ENCODE data around the gene ZNF750.

ZNF750 gene

DNA sequence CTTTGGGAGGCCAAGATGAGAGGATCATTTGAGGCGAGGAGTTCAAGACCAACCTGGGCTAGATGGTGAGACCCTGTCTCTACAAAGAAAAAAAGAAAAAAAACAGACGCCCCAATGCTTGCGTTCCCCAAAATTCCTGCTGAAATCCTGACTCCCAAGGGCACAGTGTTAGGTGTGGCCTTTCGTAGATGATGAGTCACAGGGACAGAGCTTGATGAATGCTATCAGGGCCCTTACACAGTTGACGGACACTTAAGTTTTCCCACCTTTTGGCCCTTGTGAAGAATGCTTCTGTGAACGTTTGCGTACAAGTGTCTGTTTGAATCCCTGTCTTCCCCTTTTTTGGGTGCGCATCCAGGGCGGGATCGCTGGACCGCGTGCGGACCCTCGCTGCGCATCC is 16.5 kb upstream of the ZNF750 start:
- no peak overlapping the region for H3K4me3 ChIP-seq (ENCODE audit: low read length)
- no peak overlapping the region for H3K27ac ChIP-seq (ENCODE audit: low read length)
- TF ChIP-seq EZH2phosphoT487 (IDR thresholded peaks at IDR 0.05; ENCODE audit: low read depth), result no peak
- TF ChIP-seq CTCF (IDR thresholded peaks at IDR 0.05; ENCODE audit: low read depth, low read length), result no peak
- no peaks in the 10 kb centered on the region for H3K27me3 ChIP-seq (ENCODE audit: low read depth, low read length)
- no peaks in the 10 kb centered on the region for H3K79me2 ChIP-seq (ENCODE audit: low read length)
- no peak overlapping the region for H3K4me2 ChIP-seq (ENCODE audit: low read length)
- no peak overlapping the region for H2AFZ ChIP-seq (ENCODE audit: low read depth, low read length)
- H4K20me1 ChIP-seq (ENCODE audit: insufficient read depth, low read length), result peaks cover 50% of the 10 kb centered on the region
- no peaks in the 10 kb centered on the region for H3K4me1 ChIP-seq (ENCODE audit: low read length)
- H3K36me3 ChIP-seq (replicated peaks; ENCODE audit: low read depth, low read length), result peaks cover 11% of the 10 kb centered on the region
- H3K9me3 ChIP-seq (ENCODE audit: insufficient read depth, low read length), result no peaks in the 10 kb centered on the region
- no peak overlapping the region for H3K9ac ChIP-seq (ENCODE audit: low read length)

GRCh38 chr17:82854226-82854625 is 14.4 kb upstream of the ZNF750 start:
- no peaks in the 10 kb centered on the region; the same call in 1 of the 2 replicates for H3K27me3 ChIP-seq (ENCODE audit: low read depth, low read length)
- H3K79me2 ChIP-seq (ENCODE audit: low read length), result peaks cover 6% of the 10 kb centered on the region; the same call in 1 of the 2 replicates
- H3K27ac ChIP-seq (ENCODE audit: low read length), result no peak overlapping the region
- peaks cover 17% of the 10 kb centered on the region for H3K36me3 ChIP-seq (replicated peaks; ENCODE audit: low read depth, low read length)
- H2AFZ ChIP-seq (ENCODE audit: low read depth, low read length), result no peak overlapping the region
- no peaks in the 10 kb centered on the region for H3K9me3 ChIP-seq (ENCODE audit: insufficient read depth, low read length)
- no peak overlapping the region for H3K4me2 ChIP-seq (ENCODE audit: low read length)
- TF ChIP-seq EZH2phosphoT487 (IDR thresholded peaks at IDR 0.05; ENCODE audit: low read depth), result no peak
- no peak for TF ChIP-seq CTCF (IDR thresholded peaks at IDR 0.05; ENCODE audit: low read depth, low read length)
- no peak overlapping the region for H3K4me3 ChIP-seq (ENCODE audit: low read length)
- H3K4me1 ChIP-seq (ENCODE audit: low read length), result peaks cover 10% of the 10 kb centered on the region
- H3K9ac ChIP-seq (ENCODE audit: low read length), result no peak overlapping the region
- peaks cover 46% of the 10 kb centered on the region for H4K20me1 ChIP-seq (ENCODE audit: insufficient read depth, low read length)

- Histone ChIP-seq H3K79me2 (ENCODE audit: low read length) (peaks cover 6% of the 10 kb centered on the region; the same call in 1 of the 2 replicates), H3K4me2 (ENCODE audit: low read length) (no peak overlapping the region), H3K27ac (ENCODE audit: low read length) (no peak overlapping the region), H2AFZ (ENCODE audit: low read depth, low read length) (no peak overlapping the region), H3K36me3 (replicated peaks; ENCODE audit: low read depth, low read length) (peaks cover 17% of the 10 kb centered on the region), H3K9ac (ENCODE audit: low read length) (no peak overlapping the region), H3K27me3 (ENCODE audit: low read depth, low read length) (no peaks in the 10 kb centered on the region; the same call in 1 of the 2 replicates), H3K4me1 (ENCODE audit: low read length) (peaks cover 13% of the 10 kb centered on the region), H4K20me1 (ENCODE audit: insufficient read depth, low read length) (peaks cover 55% of the 10 kb centered on the region), H3K4me3 (ENCODE audit: low read length) (no peak overlapping the region), H3K9me3 (ENCODE audit: insufficient read depth, low read length) (no peaks in the 10 kb centered on the region)
- TF ChIP-seq EZH2phosphoT487 (IDR thresholded peaks at IDR 0.05; ENCODE audit: low read depth), result no peak
- no peak for TF ChIP-seq CTCF (IDR thresholded peaks at IDR 0.05; ENCODE audit: low read depth, low read length)
Measured at GRCh38 chr17:82851381-82851780, 11.6 kb upstream of the ZNF750 start.

GRCh38 chr17:82849076-82849945 is 9.5 kb upstream of the ZNF750 start:
- no peak overlapping the region for H3K9ac ChIP-seq (ENCODE audit: low read length)
- H4K20me1 ChIP-seq (ENCODE audit: insufficient read depth, low read length), result peaks cover 62% of the 10 kb centered on the region
- H3K9me3 ChIP-seq (ENCODE audit: insufficient read depth, low read length), result no peaks in the 10 kb centered on the region
- H3K27ac ChIP-seq (ENCODE audit: low read length), result no peak overlapping the region
- no peak overlapping the region for H2AFZ ChIP-seq (ENCODE audit: low read depth, low read length)
- peaks cover 11% of the 10 kb centered on the region for H3K36me3 ChIP-seq (replicated peaks; ENCODE audit: low read depth, low read length)
- H3K4me1 ChIP-seq (ENCODE audit: low read length), result peaks cover 13% of the 10 kb centered on the region
- peaks cover 6% of the 10 kb centered on the region; the same call in 1 of the 2 replicates for H3K79me2 ChIP-seq (ENCODE audit: low read length)
- no peak for TF ChIP-seq CTCF (IDR thresholded peaks at IDR 0.05; ENCODE audit: low read depth, low read length)
- TF ChIP-seq EZH2phosphoT487 (IDR thresholded peaks at IDR 0.05; ENCODE audit: low read depth), result 0 out of 2 replicates have a peak, but pooled peaks have one; percentile 31
- H3K27me3 ChIP-seq (ENCODE audit: low read depth, low read length), result no peaks in the 10 kb centered on the region; the same call in 1 of the 2 replicates
- no peak overlapping the region for H3K4me3 ChIP-seq (ENCODE audit: low read length)
- H3K4me2 ChIP-seq (ENCODE audit: low read length), result peak overlapping the region; percentile 47
